Gastrocnemius medialis (tissue), 4 donors: Measurements from ENCODE around the gene ATP6V0B.

ENCODE experiments used
- CTCF ChIP-seq, 5 experiments: fragments of 450-650 bp in 3 of 5; fragments of 200-600 bp in 2 of 5; sonication (generic) in 2 of 5; IDR thresholded peaks in 4 of 5; conservative IDR thresholded peaks in 1 of 5; 1 replicate in 4 of 5; 2 replicates in 1 of 5; pipeline ENCODE4 v1.5.1; 2016 to 2019; ENCODE audit warnings: antibody characterized with exemption in 5 of 5, mild to moderate bottlenecking in 3 of 5, moderate library complexity in 3 of 5
- POLR2A ChIP-seq, 2 donors: fragments of 450-650 bp; IDR thresholded peaks; one replicate each; pipeline ENCODE4 v1.6.1; 2017; ENCODE audit warnings: antibody characterized with exemption in 2 of 2, mild to moderate bottlenecking in 2 of 2, moderate library complexity in 2 of 2

- TF ChIP-seq POLR2A (IDR thresholded peaks at IDR 0.05) (no peak), CTCF (IDR thresholded peaks at IDR 0.05 in 4 of 5, conservative IDR thresholded peaks at IDR 0.05 in 1 of 5) (no peak)
Observed at GRCh38 chr1:43960798-43961197, 14.0 kb upstream of the ATP6V0B start.
